ENCODE data around the gene EFNA5.

GRCh38 chr5:107388141-107388861, 282.4 kb downstream of the EFNA5 start:
- no peak for TF ChIP-seq POLR2AphosphoS5 (IDR thresholded peaks at IDR 0.05; ENCODE audit: borderline replicate concordance, low read depth, low read length)
- no peak for TF ChIP-seq EZH2 (IDR thresholded peaks at IDR 0.05)

Measured in SK-N-MC (cell line).